SH-SY5Y (cell line): ENCODE measurements around the gene UVSSA.

ENCODE experiments used
- GATA2 ChIP-seq: IDR thresholded peaks from 2 replicates; pipeline ENCODE4 v1.6.1; 2011; ENCODE audit warnings: mild to moderate bottlenecking, low read depth, low read length
- GATA3 ChIP-seq: IDR thresholded peaks from 2 replicates; pipeline ENCODE4 v1.6.1; 2011; ENCODE audit warnings: low read depth, mild to moderate bottlenecking, low read length, moderate library complexity

- no peak for TF ChIP-seq GATA2
- TF ChIP-seq GATA3: no peak
These were observed 18.5 kb upstream of the UVSSA start for GRCh38 chr4:1328267-1329155.
